Stimulated activated CD4-positive, alpha-beta T cell treated with anti-CD3 and anti-CD28 coated beads, TNF-alpha, amount 100 ng/mL, for 1 hour (primary cell): Measurements from ENCODE around the gene SLC13A2.

Source experiments
- DNase-seq, 3 donors: peaks; one replicate each; pipeline ENCODE4 v3.0.0-alpha.2; 2020; ENCODE audit warnings: low read depth in 3 of 3, low spot score in 1 of 3

SLC13A2 gene

DNA sequence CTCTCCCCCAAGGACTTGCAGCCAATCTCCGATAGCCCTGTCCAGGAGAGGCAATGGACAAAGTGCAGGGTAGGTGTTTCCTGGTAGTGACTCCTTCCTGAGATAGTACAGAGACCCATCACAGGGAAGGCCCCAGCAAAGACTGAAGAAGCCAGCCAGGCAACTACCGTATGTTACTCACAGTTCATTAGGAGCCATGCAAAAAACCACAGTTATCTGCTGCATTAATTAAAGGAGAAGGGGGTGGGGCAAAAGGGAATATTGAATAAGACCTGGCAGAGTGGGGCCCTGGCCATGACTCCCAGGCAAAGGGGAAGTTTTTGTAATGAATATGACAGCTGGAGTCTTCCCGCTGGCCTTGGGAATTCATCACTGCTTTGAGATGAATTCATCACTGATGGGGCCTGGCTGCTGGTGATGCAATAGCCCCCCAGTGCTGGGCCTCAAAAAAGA is 2.5 kb upstream of the SLC13A2 start:
- DNase-seq = no peak

DNA sequence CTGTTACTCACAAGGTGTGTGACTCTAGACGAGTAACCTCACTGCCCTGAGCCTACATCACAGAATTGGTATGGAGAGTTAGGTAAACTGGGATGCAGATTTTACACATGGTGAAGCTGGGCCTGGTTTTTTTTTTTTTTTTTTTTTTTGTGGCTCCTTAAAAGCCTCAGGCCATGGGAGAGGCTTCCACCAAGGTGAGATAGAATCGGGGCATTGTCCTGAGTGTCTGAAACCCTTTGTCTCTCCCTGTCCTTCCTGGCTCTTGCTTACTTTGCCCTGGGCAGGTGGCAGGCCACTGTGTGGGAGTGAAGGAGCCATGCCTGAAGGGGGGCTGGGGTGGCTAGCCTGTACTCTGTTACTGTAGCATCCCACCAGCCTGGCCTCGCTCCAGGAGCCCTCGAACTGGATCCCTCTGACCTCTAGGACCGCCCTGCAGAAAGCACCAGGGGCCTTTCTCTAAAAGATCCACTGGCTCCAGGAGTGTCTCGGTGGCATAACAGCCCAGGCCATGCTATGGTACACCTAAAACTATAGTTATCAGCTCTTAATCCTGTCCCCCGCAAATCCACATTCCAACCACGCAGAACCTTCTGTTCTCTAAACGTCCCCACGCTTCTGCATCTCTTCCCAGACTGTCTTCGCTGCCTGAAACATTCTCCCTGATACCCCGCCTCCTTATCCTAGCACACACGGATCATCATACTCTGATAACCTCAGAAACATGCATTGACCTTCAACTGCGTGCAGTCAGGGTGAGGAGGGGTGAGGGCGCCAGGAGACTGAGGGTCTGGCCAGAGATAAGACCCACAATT is 1.7 kb upstream of the SLC13A2 start:
- DNase-seq = no peak

DNA sequence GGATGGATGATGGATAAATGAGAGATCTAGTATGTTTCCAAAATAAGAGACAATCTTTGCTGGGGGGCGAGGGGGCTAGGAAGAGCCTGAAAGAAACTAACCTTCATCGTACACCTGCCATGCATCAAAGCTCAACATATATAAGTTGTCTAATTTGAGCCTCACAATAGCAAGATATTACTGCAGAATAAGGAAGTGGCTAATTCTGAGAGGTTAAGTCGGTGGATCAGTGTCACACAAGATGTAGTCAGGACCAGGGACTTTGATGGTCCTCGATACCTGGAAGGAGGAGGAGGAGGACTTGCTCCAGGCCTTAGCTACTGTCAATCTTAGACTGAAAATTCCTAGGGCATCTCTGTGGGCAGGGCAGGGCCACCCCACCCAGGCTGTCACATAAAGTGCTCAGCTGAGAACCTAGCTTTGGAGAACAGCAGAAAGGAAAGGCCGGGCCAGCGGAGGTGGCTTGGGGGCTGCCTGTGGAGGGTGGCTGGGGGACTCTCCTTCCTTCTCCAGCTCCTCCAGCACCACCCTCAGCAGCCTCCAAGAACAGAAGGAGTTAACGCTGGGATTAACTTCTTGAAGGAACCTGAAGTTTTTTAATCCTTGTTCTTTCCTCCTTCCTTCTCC is 460 bp upstream of the SLC13A2 start:
- no peak for DNase-seq

GRCh38 chr17:28474111-28474531 is 677 bp downstream of the SLC13A2 start:
- no peak for DNase-seq

GRCh38 chr17:28475151-28475900 is 1.9 kb downstream of the SLC13A2 start:
- DNase-seq = no peak

DNA sequence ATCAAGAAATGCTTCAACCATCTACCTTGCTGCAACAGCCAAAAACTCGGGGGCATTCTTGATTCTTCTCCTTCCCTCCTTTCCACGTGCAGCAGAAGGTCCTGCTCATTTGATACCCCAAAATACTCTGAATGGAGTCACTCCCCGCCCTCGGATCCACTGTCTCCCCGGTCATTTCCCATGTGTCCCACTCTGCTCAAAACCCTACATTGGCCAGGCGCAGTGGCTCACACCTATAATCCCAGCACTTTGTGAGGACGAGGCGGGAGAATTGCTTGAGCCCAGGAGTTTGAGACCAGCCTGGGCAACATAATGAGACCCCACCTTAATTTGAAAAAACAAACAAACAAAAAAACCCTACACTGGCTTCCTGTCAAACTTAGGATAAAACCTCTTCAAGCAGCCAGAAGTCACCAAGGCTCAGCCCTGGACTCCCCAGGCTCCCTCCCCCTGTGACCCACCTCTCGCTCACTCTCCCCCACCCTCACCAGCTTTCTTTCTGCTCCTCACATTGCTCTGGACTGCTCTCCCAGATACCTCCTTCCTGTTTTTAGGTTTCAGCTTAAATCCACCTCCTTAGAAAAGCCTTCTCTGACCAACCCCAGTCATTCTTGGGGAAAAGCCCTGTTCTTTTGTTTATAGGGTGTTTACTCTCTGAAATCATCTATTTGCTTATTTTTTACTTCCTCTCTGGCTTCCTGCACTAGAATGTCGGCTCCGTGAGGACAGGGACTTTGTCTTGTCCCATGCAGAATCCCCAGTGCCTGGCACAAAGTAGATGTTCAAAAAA is 2.8 kb downstream of the SLC13A2 start:
- no peak for DNase-seq

- DNase-seq = no peak
Measured at GRCh38 chr17:28477928-28478327, 4.5 kb downstream of the SLC13A2 start.

- DNase-seq = no peak
Measured at GRCh38 chr17:28478712-28479615, 5.5 kb downstream of the SLC13A2 start.

DNA sequence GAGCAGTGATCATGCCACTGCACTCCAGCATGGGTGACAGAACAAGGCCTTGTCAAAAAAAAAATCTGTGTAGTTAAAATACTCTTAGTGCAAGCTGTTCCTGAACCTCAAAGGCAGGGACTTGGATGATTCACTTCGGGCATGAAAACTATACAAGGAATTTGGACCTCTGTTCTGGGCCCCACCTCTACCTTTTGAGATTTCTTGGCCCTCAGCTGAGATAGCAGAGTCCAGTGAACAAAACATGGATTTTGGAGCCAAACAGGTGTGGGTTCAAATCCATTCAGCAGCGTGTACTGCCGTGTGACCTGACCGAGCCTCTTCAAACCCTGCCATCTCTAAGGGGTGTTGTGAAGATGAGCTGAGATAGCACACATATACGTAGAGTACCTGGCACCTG is 6.8 kb downstream of the SLC13A2 start:
- no peak for DNase-seq

DNA sequence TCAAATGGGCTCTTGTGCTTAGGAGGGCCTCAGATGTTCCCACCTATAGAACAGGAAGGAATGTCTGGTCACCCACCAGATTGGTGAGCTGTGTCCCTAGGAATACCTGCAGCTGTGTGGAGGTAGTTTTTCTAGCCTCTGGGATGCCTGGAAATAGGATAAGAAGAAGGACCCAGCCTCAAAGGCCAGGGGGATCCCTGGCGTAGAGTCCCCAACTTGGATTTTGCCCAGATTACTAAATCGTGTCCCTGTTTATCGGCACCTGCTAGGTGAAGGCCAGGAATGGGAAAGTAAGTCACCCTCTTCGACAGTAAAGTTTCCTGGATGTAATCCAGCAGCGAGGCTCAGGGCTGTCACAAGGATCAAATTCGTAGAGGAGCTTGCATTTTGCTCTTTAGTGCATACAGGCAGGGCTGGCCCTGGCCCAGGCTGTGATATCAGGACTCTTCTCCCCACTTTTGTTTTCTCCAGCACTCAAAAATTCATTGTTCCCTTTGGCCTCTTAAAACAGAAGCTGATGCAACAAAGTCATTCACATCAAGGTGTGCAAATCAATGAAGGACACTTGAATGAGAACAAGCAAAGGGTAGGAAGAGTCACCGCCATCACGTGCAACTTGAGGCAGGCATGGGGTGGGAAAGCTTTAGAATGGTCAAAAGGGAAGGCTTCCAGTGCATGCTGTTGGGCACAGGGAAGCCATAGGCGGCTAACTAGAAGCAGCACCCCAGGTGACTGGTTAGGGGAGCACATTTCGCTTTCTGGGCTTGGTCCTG is 7.5 kb downstream of the SLC13A2 start:
- no peak for DNase-seq

DNA sequence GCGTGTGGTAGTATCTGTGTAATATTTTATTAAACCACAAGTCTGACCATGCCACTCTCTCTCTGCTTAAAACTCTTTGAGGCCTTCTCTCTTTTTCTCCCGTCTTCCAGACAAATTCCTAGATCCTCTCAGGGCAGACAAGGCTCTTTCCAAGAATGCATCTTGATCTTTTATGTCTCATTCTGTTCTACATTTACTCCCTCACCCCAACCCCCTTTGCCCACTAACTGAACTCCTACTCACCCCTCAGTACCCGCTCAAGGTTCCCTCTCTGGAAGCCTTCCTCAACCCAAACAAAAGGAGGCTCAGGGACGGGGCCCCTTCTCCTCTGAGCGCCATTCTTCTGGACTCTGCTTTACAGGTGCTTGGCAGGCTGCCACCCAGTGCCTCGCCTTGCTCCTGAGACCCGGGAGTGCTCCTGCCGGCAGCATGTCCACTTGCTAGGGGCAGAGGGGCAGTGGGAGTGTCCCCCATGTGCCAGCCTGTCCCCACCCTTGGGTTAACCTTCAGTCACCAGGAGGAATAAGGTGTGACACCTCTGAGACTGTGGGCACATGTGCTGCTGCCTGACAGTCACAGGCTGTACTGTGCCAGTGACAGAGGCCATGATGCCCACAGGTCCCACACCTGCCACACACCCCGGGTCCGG is 9.2 kb downstream of the SLC13A2 start:
- DNase-seq = no peak

GRCh38 chr17:28484296-28484695 is 10.9 kb downstream of the SLC13A2 start:
- no peak for DNase-seq

DNA sequence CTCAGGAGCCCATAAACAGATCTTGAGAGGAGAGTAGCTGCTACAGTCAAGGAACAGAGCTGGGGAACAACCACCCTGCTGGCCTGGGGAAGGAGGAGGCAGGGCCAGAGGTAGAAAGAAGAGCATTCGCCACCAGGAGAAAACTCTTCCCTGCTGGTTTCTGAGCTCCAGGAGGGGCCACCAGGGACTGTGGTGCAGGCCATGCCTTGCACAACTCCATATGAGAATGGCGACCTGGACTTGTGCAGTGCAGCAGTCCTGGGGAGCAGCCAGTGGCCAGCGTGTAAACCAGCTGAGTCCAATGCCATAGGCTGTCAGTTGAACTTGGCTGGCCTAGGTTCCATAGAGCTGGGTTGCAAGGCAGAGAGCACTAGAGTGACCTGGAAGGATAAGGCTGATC is 11.6 kb downstream of the SLC13A2 start:
- DNase-seq = no peak

DNA sequence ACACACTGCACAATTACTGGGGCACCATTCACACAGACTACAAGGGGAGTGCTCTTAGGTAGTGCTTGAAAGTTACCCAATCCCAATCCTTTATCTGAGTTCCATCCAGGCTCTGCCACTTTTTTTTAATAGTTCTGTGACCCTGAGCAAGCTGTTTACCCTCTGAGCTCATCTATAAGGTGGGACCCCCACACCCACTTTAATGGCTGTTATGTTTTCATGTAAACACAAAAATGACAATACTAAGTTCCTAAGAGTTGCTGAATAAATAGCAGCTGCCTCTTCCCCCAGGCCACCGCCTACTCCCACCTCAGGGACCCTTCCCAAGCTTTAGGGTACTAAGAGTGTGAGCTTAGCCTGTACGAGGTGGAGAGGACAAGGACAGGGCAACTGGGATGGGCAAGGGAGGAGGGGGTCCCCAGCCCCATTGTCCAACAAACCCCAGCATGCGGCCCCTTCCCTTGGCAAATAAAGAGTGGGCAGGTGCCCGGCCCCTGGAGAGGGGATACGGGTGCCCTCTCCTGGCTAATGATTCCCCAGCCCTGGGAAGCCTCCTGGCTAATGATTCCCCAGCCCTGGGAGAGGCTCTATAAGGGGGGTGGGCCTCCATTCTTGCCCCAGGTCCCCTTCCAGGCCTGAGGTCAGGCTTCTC is 14.6 kb downstream of the SLC13A2 start:
- no peak for DNase-seq

GRCh38 chr17:28488533-28489276 is 15.3 kb downstream of the SLC13A2 start:
- no peak for DNase-seq

GRCh38 chr17:28491286-28491685 is 17.8 kb downstream of the SLC13A2 start:
- no peak for DNase-seq

GRCh38 chr17:28491860-28492259 is 18.4 kb downstream of the SLC13A2 start:
- DNase-seq = no peak
